ENCODE data around the gene NAV1.

Gene NAV1

DNA sequence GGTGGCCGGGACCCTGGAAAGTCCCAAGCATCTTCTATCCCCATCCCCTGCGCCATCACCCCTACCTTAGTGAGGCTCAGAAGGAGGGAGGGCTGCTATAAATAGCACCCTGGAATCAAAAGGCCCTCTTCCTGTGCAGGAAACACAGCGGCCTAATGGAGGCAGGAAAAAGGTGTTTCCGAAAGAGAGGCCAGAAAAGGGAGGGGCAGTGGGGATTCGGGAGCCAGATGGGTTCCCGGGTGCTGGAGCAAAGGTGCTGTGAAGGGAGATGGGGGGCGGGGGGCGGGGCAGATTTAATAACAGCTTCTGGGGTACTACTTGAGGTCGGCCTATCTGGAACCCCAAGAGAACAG is 16.6 kb downstream of the NAV1 start:
- Histone ChIP-seq H3K4me1 (ENCODE audit: control insufficient read depth, insufficient read depth, low read length, poor library complexity, severe bottlenecking) (no peaks in the 10 kb centered on the region), H3K4me3 (ENCODE audit: insufficient read depth, low read depth, low read length, poor library complexity, severe bottlenecking) (no peak overlapping the region), H3K27me3 (replicated peaks; ENCODE audit: control insufficient read depth, insufficient read depth, low read length, poor library complexity, severe bottlenecking) (no peaks in the 10 kb centered on the region), H3K36me3 (ENCODE audit: control insufficient read depth, insufficient read depth, low read length) (no peaks in the 10 kb centered on the region), H3K27ac (ENCODE audit: insufficient read depth, low read length, poor library complexity, severe bottlenecking) (no peak overlapping the region), H3K9me3 (ENCODE audit: control insufficient read depth, low read length) (no peaks in the 10 kb centered on the region)
- DNase-seq = no peak

DNA sequence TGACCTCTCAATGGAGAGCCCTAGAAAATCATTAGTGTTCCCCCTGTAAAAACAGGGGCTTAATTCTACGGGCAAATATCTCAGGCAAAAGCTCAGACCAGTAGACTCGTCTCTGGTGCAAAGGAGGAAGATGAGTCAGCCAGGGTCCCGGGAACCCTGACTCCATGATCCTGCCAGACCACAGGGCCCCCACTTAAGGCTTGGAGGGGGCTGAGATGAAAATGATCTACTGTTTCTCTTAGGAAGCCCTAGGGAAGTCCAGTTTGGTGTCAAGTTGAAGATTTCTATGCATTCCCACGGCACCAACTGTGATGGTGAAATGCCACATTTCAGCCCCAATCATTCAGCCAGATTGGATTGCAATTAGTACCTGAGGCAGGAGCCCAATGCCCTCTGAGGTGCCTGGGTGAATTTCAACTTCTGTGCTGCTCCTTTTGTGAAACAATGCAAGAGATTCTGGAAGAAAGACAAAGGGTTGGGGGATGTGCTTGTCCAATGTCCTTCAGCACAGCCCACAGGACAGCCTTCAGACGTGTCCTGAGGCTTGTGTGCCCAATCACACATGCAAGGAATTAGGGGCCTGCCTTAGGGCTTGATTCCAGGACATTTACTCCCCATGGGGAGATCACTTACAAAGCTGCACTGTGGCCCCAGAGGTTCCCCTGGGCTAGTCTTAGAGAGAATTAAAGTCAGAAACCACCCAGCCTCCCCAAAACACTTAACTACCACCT is 18.1 kb downstream of the NAV1 start:
- no peaks in the 10 kb centered on the region for H3K27me3 ChIP-seq (replicated peaks; ENCODE audit: control insufficient read depth, insufficient read depth, low read length, poor library complexity, severe bottlenecking)
- no peaks in the 10 kb centered on the region for H3K9me3 ChIP-seq (ENCODE audit: control insufficient read depth, low read length)
- no peak overlapping the region for H3K27ac ChIP-seq (ENCODE audit: insufficient read depth, low read length, poor library complexity, severe bottlenecking)
- no peak for DNase-seq
- no peaks in the 10 kb centered on the region for H3K4me1 ChIP-seq (ENCODE audit: control insufficient read depth, insufficient read depth, low read length, poor library complexity, severe bottlenecking)
- no peak overlapping the region for H3K4me3 ChIP-seq (ENCODE audit: insufficient read depth, low read depth, low read length, poor library complexity, severe bottlenecking)
- no peaks in the 10 kb centered on the region for H3K36me3 ChIP-seq (ENCODE audit: control insufficient read depth, insufficient read depth, low read length)

DNA sequence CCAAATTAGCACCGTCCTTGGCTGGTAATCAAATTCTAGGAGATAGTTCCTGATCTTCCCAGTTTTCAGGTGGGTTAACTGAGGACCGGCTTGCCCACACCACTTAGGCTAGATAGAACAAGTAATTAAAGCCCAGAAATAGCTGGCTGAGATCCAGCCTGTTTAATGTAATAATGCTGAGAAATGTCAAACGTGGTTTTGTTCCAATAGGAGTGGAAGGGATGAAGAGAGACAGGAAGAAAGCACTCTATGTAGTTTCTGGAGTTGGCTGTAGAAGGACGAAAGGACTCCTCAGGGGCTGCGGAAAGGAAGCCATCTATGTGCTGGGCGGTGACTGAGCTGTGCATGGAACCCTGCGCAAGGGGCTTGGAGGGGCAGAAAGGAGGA is 18.6 kb downstream of the NAV1 start:
- Histone ChIP-seq H3K27ac (ENCODE audit: insufficient read depth, low read length, poor library complexity, severe bottlenecking) (no peak overlapping the region), H3K4me1 (ENCODE audit: control insufficient read depth, insufficient read depth, low read length, poor library complexity, severe bottlenecking) (no peaks in the 10 kb centered on the region), H3K9me3 (ENCODE audit: control insufficient read depth, low read length) (no peaks in the 10 kb centered on the region), H3K27me3 (replicated peaks; ENCODE audit: control insufficient read depth, insufficient read depth, low read length, poor library complexity, severe bottlenecking) (no peaks in the 10 kb centered on the region), H3K4me3 (ENCODE audit: insufficient read depth, low read depth, low read length, poor library complexity, severe bottlenecking) (no peak overlapping the region), H3K36me3 (ENCODE audit: control insufficient read depth, insufficient read depth, low read length) (no peaks in the 10 kb centered on the region)
- DNase-seq = no peak

DNA sequence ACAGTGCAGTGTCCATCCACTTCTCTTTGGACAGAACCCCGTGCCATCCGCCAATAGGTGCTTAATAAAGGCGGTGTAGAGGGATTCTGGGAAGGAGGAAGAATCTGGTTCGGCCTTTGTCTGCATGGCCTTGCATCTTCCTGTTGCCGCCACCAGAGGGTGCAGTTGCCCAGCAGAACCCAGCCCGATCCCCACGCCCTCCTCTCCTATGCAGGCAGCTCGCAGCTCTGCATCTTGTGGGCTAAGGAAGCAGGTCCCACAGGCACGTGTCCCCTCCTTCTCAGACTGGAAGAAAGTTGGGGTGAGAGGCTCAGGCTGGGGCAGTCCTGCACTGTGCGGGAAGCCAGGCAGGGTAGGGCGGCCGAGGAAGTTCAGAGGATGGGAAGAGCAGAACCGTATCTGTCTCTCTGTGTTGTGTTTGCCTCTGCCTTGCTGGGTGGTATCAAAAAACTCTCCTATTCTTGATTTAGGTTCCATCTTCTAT is 20.8 kb downstream of the NAV1 start:
- H3K4me3 ChIP-seq (ENCODE audit: insufficient read depth, low read depth, low read length, poor library complexity, severe bottlenecking) = no peak overlapping the region
- no peaks in the 10 kb centered on the region for H3K36me3 ChIP-seq (ENCODE audit: control insufficient read depth, insufficient read depth, low read length)
- DNase-seq = peak; percentile 20 to 37 (median 20)
- H3K27ac ChIP-seq (ENCODE audit: insufficient read depth, low read length, poor library complexity, severe bottlenecking) = no peak overlapping the region
- no peaks in the 10 kb centered on the region for H3K4me1 ChIP-seq (ENCODE audit: control insufficient read depth, insufficient read depth, low read length, poor library complexity, severe bottlenecking)
- no peaks in the 10 kb centered on the region for H3K27me3 ChIP-seq (replicated peaks; ENCODE audit: control insufficient read depth, insufficient read depth, low read length, poor library complexity, severe bottlenecking)
- no peaks in the 10 kb centered on the region for H3K9me3 ChIP-seq (ENCODE audit: control insufficient read depth, low read length)

DNA sequence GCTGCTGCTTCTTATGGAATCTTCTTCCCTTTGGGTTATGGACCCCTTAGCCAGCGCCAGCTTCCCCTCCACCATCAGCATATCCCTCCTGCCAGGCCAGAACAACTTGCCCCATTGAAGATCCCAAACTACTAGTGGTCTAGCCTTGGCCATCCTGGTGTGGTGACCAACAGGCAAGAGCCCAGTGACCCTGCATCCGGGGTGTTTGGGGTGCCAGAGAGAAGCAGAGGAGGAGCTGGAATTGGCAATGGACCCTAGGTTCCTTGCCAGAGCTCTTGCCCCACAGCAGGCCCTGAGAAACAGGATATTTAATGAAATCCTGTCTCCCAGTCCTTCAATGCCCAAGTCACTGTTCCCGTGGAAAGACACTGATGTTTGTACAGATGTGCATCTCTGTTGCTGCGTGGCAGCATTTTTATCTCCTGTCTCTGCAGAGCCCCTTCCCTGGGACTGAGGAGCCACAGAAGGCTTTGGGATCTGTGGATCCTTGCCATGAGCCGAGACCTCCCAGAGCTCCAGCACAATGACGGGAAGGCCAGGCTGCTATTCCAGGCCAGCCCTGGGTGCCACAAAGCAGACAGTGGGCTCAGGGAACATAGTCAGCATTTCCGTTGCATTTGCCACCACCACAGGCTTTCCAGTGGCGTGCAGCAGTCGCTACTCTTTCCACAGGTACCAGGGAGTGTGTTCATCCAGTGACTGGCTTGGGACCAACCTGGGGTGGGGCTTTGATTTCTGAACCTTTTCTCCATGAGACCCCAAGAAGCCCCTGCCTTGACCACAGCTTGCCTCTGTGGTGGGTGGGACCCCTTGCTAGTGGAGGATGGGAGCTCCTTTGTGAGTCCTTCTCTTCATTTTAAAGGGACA is 21.6 kb downstream of the NAV1 start:
- H3K9me3 ChIP-seq (ENCODE audit: control insufficient read depth, low read length) = no peaks in the 10 kb centered on the region
- no peak overlapping the region for H3K4me3 ChIP-seq (ENCODE audit: insufficient read depth, low read depth, low read length, poor library complexity, severe bottlenecking)
- H3K27ac ChIP-seq (ENCODE audit: insufficient read depth, low read length, poor library complexity, severe bottlenecking) = no peak overlapping the region
- H3K4me1 ChIP-seq (ENCODE audit: control insufficient read depth, insufficient read depth, low read length, poor library complexity, severe bottlenecking) = no peaks in the 10 kb centered on the region
- H3K27me3 ChIP-seq (replicated peaks; ENCODE audit: control insufficient read depth, insufficient read depth, low read length, poor library complexity, severe bottlenecking) = no peaks in the 10 kb centered on the region
- H3K36me3 ChIP-seq (ENCODE audit: control insufficient read depth, insufficient read depth, low read length) = no peaks in the 10 kb centered on the region
- no peak for DNase-seq

DNA sequence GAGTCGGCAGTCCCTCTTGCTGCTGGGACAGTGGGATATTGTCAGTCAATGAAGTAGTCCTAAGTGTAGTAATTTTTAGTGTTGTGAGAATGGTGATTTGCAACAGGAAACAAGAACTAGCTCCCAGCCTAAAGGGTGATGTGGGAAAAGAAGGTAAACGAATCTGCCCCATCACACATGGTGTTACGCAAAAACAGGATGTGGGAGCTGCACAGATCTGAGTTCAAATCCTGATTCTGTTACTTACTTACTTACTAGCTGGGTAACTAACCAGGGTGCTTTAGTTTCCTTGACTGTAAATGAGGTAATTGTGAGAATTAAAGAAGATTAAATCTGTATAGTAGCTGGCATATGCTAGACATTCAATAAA is 22.3 kb downstream of the NAV1 start:
- Histone ChIP-seq H3K36me3 (ENCODE audit: control insufficient read depth, insufficient read depth, low read length) (no peaks in the 10 kb centered on the region), H3K27me3 (replicated peaks; ENCODE audit: control insufficient read depth, insufficient read depth, low read length, poor library complexity, severe bottlenecking) (no peaks in the 10 kb centered on the region), H3K9me3 (ENCODE audit: control insufficient read depth, low read length) (no peaks in the 10 kb centered on the region), H3K27ac (ENCODE audit: insufficient read depth, low read length, poor library complexity, severe bottlenecking) (no peak overlapping the region), H3K4me1 (ENCODE audit: control insufficient read depth, insufficient read depth, low read length, poor library complexity, severe bottlenecking) (no peaks in the 10 kb centered on the region), H3K4me3 (ENCODE audit: insufficient read depth, low read depth, low read length, poor library complexity, severe bottlenecking) (no peak overlapping the region)
- DNase-seq = no peak

DNA sequence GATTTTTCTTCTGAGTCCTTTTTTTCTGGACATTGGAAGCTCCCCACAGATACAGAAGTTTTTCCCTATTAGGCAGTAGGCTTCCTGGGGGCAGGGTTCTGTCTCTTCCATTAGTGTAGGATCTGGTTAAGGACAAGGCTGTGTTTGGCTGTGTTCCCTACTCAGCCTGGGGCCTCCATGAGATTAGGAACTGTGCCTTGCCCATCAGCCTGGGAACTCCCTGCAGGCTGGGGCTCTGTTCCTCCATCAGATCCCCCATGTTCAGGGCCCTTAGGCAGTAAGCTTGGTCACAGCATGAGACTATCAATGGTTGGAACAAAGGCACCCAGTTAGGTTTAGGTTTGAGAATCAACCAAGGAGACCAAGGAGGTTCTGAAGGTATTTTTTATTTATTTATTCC is 22.7 kb downstream of the NAV1 start:
- DNase-seq = no peak
- Histone ChIP-seq H3K4me3 (ENCODE audit: insufficient read depth, low read depth, low read length, poor library complexity, severe bottlenecking) (no peak overlapping the region), H3K4me1 (ENCODE audit: control insufficient read depth, insufficient read depth, low read length, poor library complexity, severe bottlenecking) (no peaks in the 10 kb centered on the region), H3K36me3 (ENCODE audit: control insufficient read depth, insufficient read depth, low read length) (no peaks in the 10 kb centered on the region), H3K27me3 (replicated peaks; ENCODE audit: control insufficient read depth, insufficient read depth, low read length, poor library complexity, severe bottlenecking) (no peaks in the 10 kb centered on the region), H3K27ac (ENCODE audit: insufficient read depth, low read length, poor library complexity, severe bottlenecking) (no peak overlapping the region), H3K9me3 (ENCODE audit: control insufficient read depth, low read length) (no peaks in the 10 kb centered on the region)

DNA sequence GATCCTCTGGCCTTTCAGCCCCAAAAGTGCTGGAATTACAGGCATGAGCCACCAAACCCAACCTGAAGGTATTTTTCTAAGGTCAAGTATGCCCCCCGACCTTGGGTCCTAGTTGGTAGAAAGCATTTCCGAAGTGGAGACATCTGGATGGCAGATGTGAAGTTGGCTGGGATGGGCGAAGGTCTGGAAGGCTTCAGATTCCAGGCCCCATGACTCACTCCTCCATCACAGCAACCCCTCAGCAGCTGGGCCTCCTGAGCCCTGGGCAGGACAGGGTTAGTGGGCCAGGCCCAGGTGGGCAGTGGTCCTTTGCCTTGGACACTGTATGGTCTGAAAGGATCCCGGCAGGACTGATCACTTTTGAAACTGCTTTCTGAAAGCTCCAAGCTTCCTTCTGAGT is 23.3 kb downstream of the NAV1 start:
- H3K4me1 ChIP-seq (ENCODE audit: control insufficient read depth, insufficient read depth, low read length, poor library complexity, severe bottlenecking) = no peaks in the 10 kb centered on the region
- H3K9me3 ChIP-seq (ENCODE audit: control insufficient read depth, low read length) = no peaks in the 10 kb centered on the region
- no peak overlapping the region for H3K4me3 ChIP-seq (ENCODE audit: insufficient read depth, low read depth, low read length, poor library complexity, severe bottlenecking)
- H3K27me3 ChIP-seq (replicated peaks; ENCODE audit: control insufficient read depth, insufficient read depth, low read length, poor library complexity, severe bottlenecking) = no peaks in the 10 kb centered on the region
- H3K36me3 ChIP-seq (ENCODE audit: control insufficient read depth, insufficient read depth, low read length) = no peaks in the 10 kb centered on the region
- DNase-seq = no peak
- H3K27ac ChIP-seq (ENCODE audit: insufficient read depth, low read length, poor library complexity, severe bottlenecking) = no peak overlapping the region

DNA sequence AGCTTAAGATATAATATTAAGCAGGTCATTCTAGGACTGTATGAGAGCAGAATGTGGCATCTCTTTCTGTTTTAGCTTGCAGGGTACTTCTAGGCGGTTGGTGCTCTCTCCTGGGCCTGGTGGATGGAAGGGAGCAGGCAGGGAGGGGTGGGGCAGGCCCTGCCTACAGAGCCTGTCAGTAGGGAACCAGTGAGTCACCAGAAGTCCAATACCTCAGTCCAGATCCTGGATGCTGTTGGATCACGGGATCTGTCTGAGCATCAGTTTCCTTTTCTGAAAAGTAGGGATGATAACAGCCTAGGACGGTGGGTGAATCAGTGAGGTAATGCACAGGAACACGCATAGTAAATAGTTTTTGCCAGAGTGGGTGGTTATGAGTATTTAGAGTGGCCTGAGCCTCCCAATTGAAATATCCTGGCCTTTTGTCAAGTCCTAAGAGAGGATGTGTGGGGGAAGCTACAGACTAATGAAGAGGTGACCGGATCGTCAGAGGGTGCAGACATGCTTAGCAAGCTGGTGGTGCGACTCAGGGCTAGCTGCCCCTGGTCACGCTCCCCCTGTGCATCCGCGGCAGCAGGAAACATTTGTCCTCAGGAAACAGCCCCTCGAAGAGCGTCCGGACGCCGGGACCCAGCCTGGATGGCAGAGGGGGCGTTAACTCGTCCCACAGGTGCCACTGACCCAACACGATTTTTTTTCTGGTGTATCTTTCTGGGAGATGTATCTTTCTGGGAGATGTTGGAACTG is 23.9 kb downstream of the NAV1 start:
- H3K9me3 ChIP-seq (ENCODE audit: control insufficient read depth, low read length) = no peaks in the 10 kb centered on the region
- no peak for DNase-seq
- H3K4me1 ChIP-seq (ENCODE audit: control insufficient read depth, insufficient read depth, low read length, poor library complexity, severe bottlenecking) = no peaks in the 10 kb centered on the region
- no peaks in the 10 kb centered on the region for H3K36me3 ChIP-seq (ENCODE audit: control insufficient read depth, insufficient read depth, low read length)
- no peak overlapping the region for H3K4me3 ChIP-seq (ENCODE audit: insufficient read depth, low read depth, low read length, poor library complexity, severe bottlenecking)
- no peak overlapping the region for H3K27ac ChIP-seq (ENCODE audit: insufficient read depth, low read length, poor library complexity, severe bottlenecking)
- H3K27me3 ChIP-seq (replicated peaks; ENCODE audit: control insufficient read depth, insufficient read depth, low read length, poor library complexity, severe bottlenecking) = no peaks in the 10 kb centered on the region

DNA sequence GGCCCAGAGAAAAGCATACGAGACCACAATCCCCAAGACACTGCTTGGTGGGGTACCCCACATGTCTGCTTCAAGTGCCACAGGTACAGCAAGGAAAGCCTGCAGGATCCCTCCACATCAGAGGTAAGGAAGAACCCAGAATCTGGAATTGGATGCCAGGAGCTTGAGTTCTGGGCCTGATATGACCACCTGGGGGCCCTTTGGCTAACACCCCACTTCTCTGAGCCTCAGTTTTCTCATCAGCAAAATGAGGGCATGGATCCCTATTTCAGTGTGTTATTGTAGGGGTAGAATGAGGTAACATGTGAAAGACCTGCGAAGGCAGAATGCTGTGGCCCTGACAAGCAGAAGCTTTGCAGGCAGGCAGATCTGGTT is 24.5 kb downstream of the NAV1 start:
- no peaks in the 10 kb centered on the region for H3K9me3 ChIP-seq (ENCODE audit: control insufficient read depth, low read length)
- no peaks in the 10 kb centered on the region for H3K27me3 ChIP-seq (replicated peaks; ENCODE audit: control insufficient read depth, insufficient read depth, low read length, poor library complexity, severe bottlenecking)
- no peaks in the 10 kb centered on the region for H3K4me1 ChIP-seq (ENCODE audit: control insufficient read depth, insufficient read depth, low read length, poor library complexity, severe bottlenecking)
- DNase-seq = no peak
- no peak overlapping the region for H3K27ac ChIP-seq (ENCODE audit: insufficient read depth, low read length, poor library complexity, severe bottlenecking)
- no peak overlapping the region for H3K4me3 ChIP-seq (ENCODE audit: insufficient read depth, low read depth, low read length, poor library complexity, severe bottlenecking)
- no peaks in the 10 kb centered on the region for H3K36me3 ChIP-seq (ENCODE audit: control insufficient read depth, insufficient read depth, low read length)
